ENCODE results near the gene ADSS1.

Gene ADSS1

DNA sequence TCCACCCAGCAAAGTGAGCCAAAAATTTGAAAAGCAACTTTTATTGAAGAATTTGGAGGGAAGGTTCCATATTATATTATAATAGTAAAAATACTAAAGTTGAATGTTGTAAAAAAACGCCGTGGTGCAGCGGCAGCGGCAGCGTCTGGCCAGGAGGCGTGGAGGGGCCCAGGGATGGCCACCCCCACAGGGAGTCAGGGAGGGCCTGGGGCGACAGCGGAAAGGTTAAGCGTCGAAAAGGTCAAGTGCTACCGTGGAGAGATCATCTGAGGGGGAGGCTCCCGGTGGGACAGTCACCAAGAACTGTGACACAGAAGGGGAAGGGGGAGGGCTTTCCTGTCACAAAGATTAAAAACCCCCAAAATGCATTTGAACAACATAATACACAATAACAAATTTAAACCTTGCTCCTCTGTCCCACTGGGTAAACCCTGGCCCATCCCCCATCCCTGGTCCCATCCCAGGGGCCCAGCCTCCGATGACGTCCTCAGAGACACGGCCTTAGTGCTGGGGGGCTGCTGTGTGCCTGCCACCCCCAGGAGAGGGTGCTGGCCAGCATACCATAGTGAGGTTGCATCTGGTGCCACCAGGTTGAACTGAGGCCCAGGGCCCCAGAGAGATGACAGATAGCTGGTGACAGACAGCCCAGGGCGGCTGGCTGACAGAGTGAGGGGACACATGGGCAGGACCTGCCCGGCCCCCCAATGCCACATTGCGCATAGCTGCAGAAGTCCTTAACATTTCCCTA lies 45.5 kb downstream of the ADSS1 start:
- DNase-seq (ENCODE audit: low read depth in 2 of 2) = no peak

DNA sequence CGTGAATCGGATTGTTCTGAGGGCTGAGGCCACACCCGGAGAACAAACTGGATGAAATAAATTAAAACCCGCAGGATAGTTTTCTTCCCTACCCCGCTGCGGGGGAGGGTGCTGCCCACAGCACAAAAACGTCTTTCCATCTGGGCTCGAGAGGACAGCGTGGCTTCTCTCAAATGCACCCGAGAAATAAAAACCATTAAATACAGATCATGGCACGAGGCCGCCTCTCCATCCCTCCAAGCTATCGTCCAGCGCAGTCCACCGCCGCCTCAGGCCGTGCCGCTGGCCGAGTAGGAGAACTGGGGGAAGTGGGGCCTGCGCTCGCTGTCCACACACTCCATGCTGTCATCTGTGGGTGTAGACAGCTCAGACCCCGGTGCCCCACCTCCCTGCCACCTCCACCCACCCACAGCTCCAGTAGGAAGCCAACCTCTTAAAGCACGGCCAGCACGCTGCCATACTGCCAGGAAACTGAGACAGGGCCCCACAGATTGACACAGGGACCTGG lies 46.1 kb downstream of the ADSS1 start:
- DNase-seq (ENCODE audit: low read depth in 2 of 2) = no peak

GRCh38 chr14:104770851-104771272 lies 46.8 kb downstream of the ADSS1 start:
- DNase-seq (ENCODE audit: low read depth in 2 of 2) = no peak

- no peak for DNase-seq (ENCODE audit: low read depth in 2 of 2)
These were observed 47.3 kb downstream of the ADSS1 start for GRCh38 chr14:104771374-104771773.

DNA sequence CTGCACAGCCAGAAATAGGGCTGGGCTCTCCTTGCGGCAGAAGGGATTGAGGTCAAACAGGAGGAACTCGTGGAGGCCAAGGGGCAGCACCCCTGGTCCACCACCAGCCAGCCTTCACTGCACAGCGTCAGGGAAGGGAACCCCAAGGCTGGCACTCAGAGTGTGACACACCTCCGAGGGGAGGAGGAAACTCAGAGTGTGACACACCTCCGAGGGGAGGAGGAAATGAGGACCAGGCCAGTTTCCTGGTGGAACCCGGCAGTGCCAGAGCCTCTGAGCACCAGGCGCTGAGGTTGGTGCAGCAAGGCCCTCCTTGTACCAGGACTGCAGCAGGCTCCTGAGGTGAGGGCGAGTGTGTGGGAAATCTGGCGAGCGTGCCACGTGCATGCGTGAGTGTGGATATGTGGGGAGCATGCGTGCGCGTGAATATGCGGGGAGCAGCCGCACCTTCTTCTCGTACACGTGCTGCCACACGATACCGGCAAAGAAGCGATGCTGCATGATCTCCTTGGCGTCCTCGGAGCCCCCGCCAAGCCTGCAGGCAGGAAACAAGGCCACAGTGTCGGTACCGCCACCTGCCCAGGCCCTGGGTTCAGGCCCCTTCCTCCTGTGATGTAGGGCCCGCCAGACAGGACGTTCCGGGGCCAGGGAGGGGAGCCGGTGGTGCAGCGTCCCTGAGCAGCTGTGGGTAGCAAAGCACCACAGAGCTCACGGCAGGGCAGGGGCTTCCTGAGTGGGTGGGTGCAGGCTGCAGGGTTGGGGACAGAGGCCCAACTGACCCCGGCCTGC lies 48.1 kb downstream of the ADSS1 start:
- DNase-seq (ENCODE audit: low read depth in 2 of 2) = no peak

- no peak for DNase-seq (ENCODE audit: low read depth in 2 of 2)
These were observed 48.9 kb downstream of the ADSS1 start for GRCh38 chr14:104772707-104773504.

- no peak for DNase-seq (ENCODE audit: low read depth in 2 of 2)
These were observed 49.8 kb downstream of the ADSS1 start for GRCh38 chr14:104773505-104774452.

DNA sequence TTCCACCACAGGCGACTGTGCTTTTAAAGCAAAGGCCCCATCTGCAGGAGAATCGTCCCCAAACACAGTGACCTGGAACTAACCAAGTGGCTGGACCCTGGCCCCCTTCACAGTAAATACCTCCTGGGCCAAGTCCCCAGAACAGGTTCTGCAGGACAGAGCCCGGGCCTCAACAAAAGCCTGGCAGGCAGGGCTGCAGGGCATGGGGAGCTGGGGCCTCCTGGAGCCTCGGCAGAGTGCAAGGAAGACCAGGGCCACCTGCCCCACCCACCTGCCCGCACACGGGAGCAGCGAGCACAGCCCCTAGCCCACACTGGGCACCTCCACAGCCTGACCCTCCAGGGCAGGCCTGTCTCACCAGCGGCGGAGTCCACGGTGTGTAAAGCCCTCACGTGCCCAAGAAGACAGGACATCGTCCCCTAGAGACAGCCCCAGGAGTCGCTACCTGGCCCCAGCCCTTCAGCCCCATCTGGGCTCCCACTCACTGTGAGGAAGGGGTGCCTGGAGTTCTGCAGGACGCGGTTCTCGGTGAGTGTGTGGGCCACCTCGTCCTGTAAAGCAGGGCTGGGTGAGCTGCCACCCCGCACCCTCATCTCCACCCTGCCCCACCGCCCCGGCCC lies 50.5 kb downstream of the ADSS1 start:
- no peak for DNase-seq (ENCODE audit: low read depth in 2 of 2)

GRCh38 chr14:104775073-104775489 lies 51.1 kb downstream of the ADSS1 start:
- no peak for DNase-seq (ENCODE audit: low read depth in 2 of 2)

- no peak for DNase-seq (ENCODE audit: low read depth in 2 of 2)
These were observed 52.5 kb downstream of the ADSS1 start for GRCh38 chr14:104776481-104776880.

DNA sequence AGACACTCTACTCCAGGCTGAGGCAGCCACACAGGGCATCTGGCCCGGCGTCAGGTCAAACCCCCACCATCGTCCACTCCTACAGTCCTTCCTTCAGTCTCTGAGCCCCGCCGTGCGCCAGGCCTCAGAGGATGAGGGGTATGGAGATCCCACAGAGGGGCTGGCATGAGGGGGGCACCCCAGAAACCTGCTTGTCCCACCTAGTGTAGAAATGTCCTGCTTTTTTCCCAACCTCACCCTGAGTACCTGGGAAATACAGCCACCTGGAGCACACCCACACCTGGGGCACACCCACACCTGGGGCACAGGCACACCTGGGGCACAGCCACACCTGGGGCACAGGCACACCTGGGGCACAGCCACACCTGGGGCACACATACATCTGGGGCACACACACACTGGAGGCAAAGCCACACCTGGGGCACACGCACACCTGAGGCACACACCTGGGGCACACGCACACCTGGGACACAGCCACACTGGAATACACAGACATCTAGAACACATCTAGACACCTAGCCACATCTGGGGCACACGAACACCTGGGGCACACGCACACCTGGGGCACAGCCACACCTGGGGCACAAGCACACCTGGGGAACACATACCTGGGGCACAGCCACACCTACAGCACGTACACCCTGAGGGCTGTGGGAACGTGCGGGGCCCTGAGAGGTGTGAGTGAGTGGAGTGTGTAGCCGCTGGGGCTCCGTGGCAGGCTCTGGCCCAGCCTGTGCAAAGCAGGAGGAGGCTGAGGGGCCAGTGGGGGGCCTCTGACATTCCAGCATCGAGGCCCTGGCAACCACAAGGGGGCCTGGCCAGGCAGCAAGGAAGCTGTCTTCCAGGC lies 53.2 kb downstream of the ADSS1 start:
- no peak for DNase-seq (ENCODE audit: low read depth in 2 of 2)

DNA sequence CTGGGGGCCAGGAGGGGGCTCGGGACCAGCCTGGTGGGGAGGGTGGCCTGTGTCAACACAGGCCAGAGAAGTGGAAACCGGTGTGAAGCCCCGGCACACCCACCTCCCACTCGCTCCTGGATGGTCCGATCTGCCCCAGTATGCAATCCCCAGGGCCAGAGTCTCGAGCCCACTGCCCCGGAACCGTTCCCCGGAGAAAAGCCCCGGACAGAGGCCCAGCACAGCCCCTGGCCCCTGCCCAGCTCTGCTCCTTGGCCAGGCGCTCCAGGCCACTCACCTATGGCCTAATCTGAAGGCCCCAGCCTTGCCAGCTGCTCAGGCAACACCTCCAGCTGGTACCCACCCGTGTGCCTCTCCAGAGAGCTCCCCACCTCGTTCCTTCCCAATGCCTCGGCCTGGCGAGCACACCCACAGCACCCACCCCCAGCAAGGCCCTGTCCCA lies 53.8 kb downstream of the ADSS1 start:
- DNase-seq (ENCODE audit: low read depth in 2 of 2) = no peak

- no peak for DNase-seq (ENCODE audit: low read depth in 2 of 2)
These were observed 54.8 kb downstream of the ADSS1 start for GRCh38 chr14:104778694-104779331.

- DNase-seq (ENCODE audit: low read depth in 2 of 2) = no peak
These were observed 55.9 kb downstream of the ADSS1 start for GRCh38 chr14:104779776-104780512.

DNA sequence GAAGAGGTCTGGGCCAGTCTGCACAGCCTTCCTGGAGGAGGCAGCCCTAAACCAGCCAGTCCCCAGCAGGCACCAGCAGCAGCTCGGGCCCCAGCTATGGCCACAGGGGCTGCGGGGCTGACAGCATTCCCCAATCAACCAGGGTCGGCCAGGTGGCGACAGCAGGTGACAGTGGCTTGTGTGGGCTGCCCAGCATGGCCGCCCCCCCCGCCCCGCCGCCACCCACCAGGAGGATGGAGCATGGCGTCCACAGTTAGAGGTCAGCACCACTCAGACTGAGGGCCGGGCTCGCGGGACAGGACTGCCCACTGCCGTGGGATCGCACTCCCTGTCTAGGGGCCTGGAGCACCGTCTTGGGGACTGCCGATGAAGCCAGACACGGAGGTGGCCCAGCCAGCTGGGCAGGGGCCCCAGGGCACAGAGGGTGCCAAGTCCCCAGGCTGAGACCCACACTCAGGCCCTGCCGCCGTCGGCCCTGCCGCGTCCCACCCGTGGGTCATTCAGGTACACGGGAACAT lies 56.5 kb downstream of the ADSS1 start:
- DNase-seq (ENCODE audit: low read depth in 2 of 2) = no peak

DNA sequence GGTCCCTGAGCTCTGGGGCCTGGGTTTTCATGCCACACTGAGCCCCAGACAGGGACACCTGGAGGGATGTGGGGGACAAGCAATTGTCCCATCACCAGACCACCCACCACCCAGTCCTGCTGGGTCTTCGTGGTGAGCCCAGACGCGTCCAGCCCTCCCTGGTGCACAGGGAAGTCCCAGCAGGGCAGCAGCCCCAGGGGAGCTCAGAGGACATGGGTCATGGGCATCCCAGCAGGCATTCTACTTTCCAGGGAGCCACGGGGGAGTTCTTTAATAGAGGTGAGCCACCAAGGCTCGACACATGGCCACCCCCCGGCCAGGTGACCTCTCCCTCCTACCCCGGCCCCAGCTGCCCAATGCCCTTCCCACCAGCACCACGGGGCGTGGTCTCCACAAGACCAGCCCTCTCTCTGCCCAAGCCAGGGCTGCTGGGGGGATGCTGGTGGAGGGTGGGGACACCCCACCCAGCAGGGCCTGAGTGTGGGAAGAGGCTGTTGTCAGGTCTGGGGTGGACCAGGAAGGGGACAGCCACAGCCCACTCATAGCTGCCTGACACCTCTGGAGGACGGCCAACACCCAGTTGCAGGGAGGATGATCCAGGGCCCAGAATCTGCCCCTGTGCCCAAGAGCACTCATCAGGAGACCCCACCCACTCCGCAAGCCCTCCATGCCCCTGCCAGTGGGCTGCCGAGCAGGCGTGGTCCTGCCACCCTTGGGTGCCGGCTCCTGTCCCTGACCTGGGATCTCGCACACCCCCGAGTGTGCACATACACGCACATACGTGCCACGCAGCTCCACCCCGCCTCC lies 57.4 kb downstream of the ADSS1 start:
- no peak for DNase-seq (ENCODE audit: low read depth in 2 of 2)

DNA sequence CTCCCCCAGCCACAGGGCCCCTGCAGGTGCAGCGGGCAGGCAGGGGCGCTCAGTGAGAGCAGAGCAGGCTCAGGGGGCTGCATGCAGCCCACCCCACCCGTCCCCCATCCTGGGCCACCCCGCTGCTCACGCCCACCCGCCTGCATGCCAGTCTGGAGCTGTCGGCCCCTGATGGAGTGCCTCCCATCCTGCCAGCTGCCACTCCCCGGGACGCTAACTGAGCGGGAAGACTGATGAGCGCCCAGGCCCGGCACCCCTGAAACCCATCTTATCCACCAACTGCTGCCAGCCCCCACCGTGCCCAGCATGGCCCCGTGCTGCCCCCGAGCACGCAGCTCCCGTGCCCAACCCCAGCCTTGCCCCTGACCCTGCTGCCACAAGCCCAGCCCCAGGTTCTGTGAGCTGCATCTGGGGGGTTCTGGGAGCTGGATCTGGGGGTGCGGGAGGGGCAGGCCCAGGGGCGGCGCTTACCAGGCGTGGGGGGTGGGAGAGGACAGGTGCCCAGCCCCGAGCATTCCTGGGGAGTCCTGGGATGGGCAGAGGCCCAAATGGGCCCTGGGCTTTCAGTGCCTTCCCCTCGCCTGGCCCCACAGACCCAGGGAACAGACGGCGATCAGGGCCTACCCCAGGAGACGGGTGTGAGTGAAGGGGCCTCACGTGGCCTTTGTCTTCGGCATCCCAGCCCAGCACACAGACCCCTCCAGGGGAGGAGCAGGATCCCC lies 58.2 kb downstream of the ADSS1 start:
- no peak for DNase-seq (ENCODE audit: low read depth in 2 of 2)
